HCT116 (cell line): Measurements from ENCODE around the gene NSD2. TPM values are rescaled to one million over a fixed set of nuclear protein-coding genes. Genes with fewer than 3 reads are reported as not detected.

ENCODE experiments used
- ATAC-seq: fragments of 200-7000 bp; cut with Tn5 transposase; 2 replicates; pipeline ENCODE4 v1.9.1; 2020; ENCODE audit warnings: mild to moderate bottlenecking, moderate library complexity
- BruUV-seq: library from RNA; stranded (reverse); fragments of 400-500 nt; replicated peaks from 2 replicates; lab custom pipeline; 2021; lab: Mats Ljungman, UMichigan
- CTCF ChIA-PET: fragments of 300-600 bp; sonication (Branson Sonifier 250); formaldehyde crosslinking; loops from one replicate; lab custom pipeline; 2021; ENCODE audit warnings: antibody characterized with exemption; lab: Charles Lee
- POLR2A ChIA-PET: fragments of 300-600, 350-600 bp; sonication (Branson Sonifier 250); formaldehyde crosslinking; loops from one replicate; lab custom pipeline; 2021; ENCODE audit warnings: antibody characterized with exemption; lab: Charles Lee
- RAD21 ChIA-PET, 2 experiments: fragments of 300-600 bp; sonication (Branson Sonifier 250); formaldehyde crosslinking; loops; one replicate each; lab custom pipeline; 2023; ENCODE audit warnings: low total read pairs in 2 of 2; ENCODE audit not compliant: uncharacterized antibody in 2 of 2, unreplicated experiment in 2 of 2, low non-redundant PET in 1 of 2; lab: Charles Lee
- DNase-seq: peaks from one replicate; pipeline ENCODE4 v3.0.0-alpha.2; 2010; ENCODE audit warnings: low read depth, low spot score
- H2AFZ ChIP-seq: fragments of 200-600 bp; shearing (Covaris generic), sonication (generic); 2 replicates; pipeline ENCODE4 v1.6.1; 2017; ENCODE audit warnings: low read depth, mixed run types, mixed read lengths, antibody characterized with exemption, low read length; ENCODE audit not compliant: poor library complexity, severe bottlenecking
- H3K27ac ChIP-seq: 2 replicates; pipeline ENCODE4 v1.5.1; 2012; ENCODE audit warnings: low read depth, low read length
- H3K27me3 ChIP-seq: fragments of 200-600 bp; sonication (generic); 2 replicates; pipeline ENCODE4 v1.6.1; 2016; ENCODE audit warnings: mixed run types, low read length, mixed read lengths; ENCODE audit not compliant: insufficient read depth
- H3K36me3 ChIP-seq, 2 experiments: fragments of 200-500 bp in 1 of 2; fragments of 200-600 bp in 1 of 2; sonication (Bioruptor generic) in 1 of 2; sonication (generic) in 1 of 2; 2 replicates each; pipeline versions ENCODE4 v1.5.1 to v1.6.1; 2014 to 2016; ENCODE audit warnings: low read length in 2 of 2, inconsistent platforms in 1 of 2, mixed read lengths in 1 of 2, mixed run types in 1 of 2; ENCODE audit not compliant: insufficient read depth in 2 of 2, control insufficient read depth in 1 of 2
- H3K4me1 ChIP-seq, 2 experiments: fragments of 200-600 bp in 1 of 2; sonication (generic) in 1 of 2; 2 replicates each; pipeline versions ENCODE4 v1.5.1 to v1.6.1; 2012 to 2017; ENCODE audit warnings: low read length in 2 of 2, inconsistent platforms in 1 of 2, mild to moderate bottlenecking in 1 of 2, mixed read lengths in 1 of 2, mixed run types in 1 of 2, moderate library complexity in 1 of 2; ENCODE audit not compliant: insufficient read depth in 2 of 2, control insufficient read depth in 1 of 2
- H3K4me2 ChIP-seq: fragments of 200-600 bp; sonication (generic); 2 replicates; pipeline ENCODE4 v1.6.1; 2017; ENCODE audit warnings: mixed run types, low read length, mixed read lengths
- H3K4me3 ChIP-seq, 2 experiments: fragments of 200-600 bp in 1 of 2; sonication (generic) in 1 of 2; replicated peaks in 1 of 2; 2 replicates each; pipeline ENCODE4 v1.5.1; 2011 to 2016; ENCODE audit warnings: low read length in 2 of 2, control low read depth in 1 of 2, low read depth in 1 of 2, mild to moderate bottlenecking in 1 of 2, mixed read lengths in 1 of 2, mixed run types in 1 of 2
- H3K79me2 ChIP-seq: fragments of 200-600 bp; sonication (generic); 2 replicates; pipeline ENCODE4 v1.6.1; 2017; ENCODE audit warnings: mild to moderate bottlenecking, mixed run types, low read length, moderate library complexity, mixed read lengths; ENCODE audit not compliant: insufficient read depth
- H3K9ac ChIP-seq: fragments of 200-600 bp; sonication (generic); 2 replicates; pipeline ENCODE4 v1.6.1; 2016; ENCODE audit warnings: low read length, mixed read lengths
- H3K9me2 ChIP-seq: fragments of 200-600 bp; sonication (generic), shearing (Covaris generic); 2 replicates; pipeline ENCODE4 v1.6.1; 2017; ENCODE audit warnings: mixed run types, mild to moderate bottlenecking, moderate library complexity; ENCODE audit not compliant: insufficient read depth
- H3K9me3 ChIP-seq, 2 experiments: fragments of 200-500 bp in 1 of 2; fragments of 200-600 bp in 1 of 2; sonication (Bioruptor generic) in 1 of 2; sonication (generic) in 1 of 2; 2 replicates each; pipeline ENCODE4 v1.6.1; 2014 to 2017; ENCODE audit warnings: low read length in 2 of 2, mixed read lengths in 2 of 2, inconsistent platforms in 1 of 2, low read depth in 1 of 2, mild to moderate bottlenecking in 1 of 2, mixed run types in 1 of 2, moderate library complexity in 1 of 2; ENCODE audit not compliant: control insufficient read depth in 1 of 2, insufficient read depth in 1 of 2
- H4K20me1 ChIP-seq: fragments of 200-600 bp; sonication (generic), shearing (Covaris generic); 2 replicates; pipeline ENCODE4 v1.6.1; 2017; ENCODE audit warnings: mixed run types, mild to moderate bottlenecking, moderate library complexity; ENCODE audit not compliant: insufficient read depth
- ATF3 ChIP-seq: IDR thresholded peaks from 2 replicates; pipeline ENCODE4 v1.6.1; 2012
- CBX3 ChIP-seq: IDR thresholded peaks from 2 replicates; pipeline ENCODE4 v1.6.1; 2012; ENCODE audit warnings: low read depth
- CEBPB ChIP-seq: IDR thresholded peaks from 2 replicates; pipeline ENCODE4 v1.6.1; 2012; ENCODE audit warnings: low read depth
- EZH2phosphoT487 ChIP-seq: fragments of 200-600 bp; IDR thresholded peaks from 2 replicates; pipeline ENCODE4 v1.6.1; 2018; ENCODE audit warnings: antibody characterized with exemption, borderline replicate concordance
- JUND ChIP-seq: IDR thresholded peaks from 2 replicates; pipeline ENCODE4 v1.6.1; 2012
- POLR2A ChIP-seq: IDR thresholded peaks from 2 replicates; pipeline ENCODE4 v1.7.0; 2011; ENCODE audit warnings: borderline replicate concordance; ENCODE audit not compliant: insufficient read depth, insufficient read length; ENCODE audit errors: extremely low read depth
- REST ChIP-seq: IDR thresholded peaks from 2 replicates; pipeline ENCODE4 v1.6.1; 2012; ENCODE audit warnings: low read depth
- ZFX ChIP-seq: fragments of 450-650 bp; IDR thresholded peaks from 2 replicates; pipeline ENCODE4 v1.6.1; 2017
- ZNF274 ChIP-seq: fragments of 200-500 bp; sonication (Bioruptor generic); IDR thresholded peaks from 2 replicates; pipeline ENCODE4 v1.6.1; 2014; ENCODE audit warnings: mild to moderate bottlenecking, low read depth, low read length, inconsistent platforms
- intact Hi-C: fragments of 100-400 bp; cut with micrococcal nuclease; formaldehyde crosslinking; loops from 2 replicates; pipeline ENCODE4 v1.10.0; 2022
- total RNA-seq: library from RNA; stranded (reverse); gene quantifications from one replicate; pipeline ENCODE4 v1.2.1, GENCODE V29; 2021; ENCODE audit not compliant: unreplicated experiment

NSD2 gene
- total RNA-seq, 1 experiment from 2014 or later, result 145 TPM

DNA sequence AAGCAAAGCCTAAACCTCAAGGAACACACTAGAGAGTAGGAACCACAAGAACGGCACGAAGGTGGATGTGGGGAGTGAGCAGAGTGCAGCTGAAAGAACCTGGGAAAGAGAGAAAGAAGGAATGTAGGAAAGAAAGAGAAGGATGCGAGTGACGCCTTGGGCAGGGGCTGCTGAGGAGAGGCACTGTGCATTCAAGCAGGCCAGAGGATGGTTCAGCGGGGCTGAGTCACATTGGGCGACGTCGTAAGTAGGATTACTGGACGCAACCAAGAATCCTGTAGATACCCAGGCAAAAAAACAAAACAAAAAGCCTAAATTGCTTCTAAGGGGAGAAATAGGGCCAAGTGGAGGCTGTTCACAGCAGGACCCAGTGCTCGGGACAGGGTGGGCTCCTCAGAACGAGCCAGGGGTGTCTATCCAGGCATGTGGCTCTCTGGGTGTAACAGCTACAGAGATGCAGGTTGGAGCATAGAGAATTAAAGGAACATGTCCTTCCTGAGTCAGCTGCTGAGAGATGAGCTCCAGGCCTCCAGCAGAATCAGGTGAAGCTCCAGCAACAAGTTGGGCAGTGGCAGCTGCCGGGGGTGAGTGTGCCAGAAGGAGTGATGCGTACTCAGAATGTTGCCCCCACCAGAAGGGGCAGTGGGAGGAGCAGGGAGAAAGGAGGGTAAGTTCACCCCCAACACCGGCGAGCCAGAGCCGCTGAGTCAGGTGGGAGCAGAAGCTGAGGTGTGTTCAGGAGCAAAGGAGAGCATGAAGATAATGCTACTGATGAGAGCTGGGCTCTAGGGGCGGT is 98.9 kb downstream of the NSD2 start:
- Histone ChIP-seq H3K4me2 (no peak overlapping the region), H3K9me2 (no peaks in the 10 kb centered on the region), H4K20me1 (no peaks in the 10 kb centered on the region), H3K4me1 (no peaks in the 10 kb centered on the region), H3K27me3 (no peaks in the 10 kb centered on the region), H3K9ac (no peak overlapping the region), H3K4me3 (no peak overlapping the region), H3K27ac (no peak overlapping the region), H2AFZ (no peak overlapping the region), H3K9me3 (no peaks in the 10 kb centered on the region), H3K36me3 (peaks cover 17 to 26% of the 10 kb centered on the region in 2 experiments), H3K79me2 (peaks cover 26% of the 10 kb centered on the region)
- no peak for TF ChIP-seq CEBPB
- TF ChIP-seq POLR2A, result no peak
- no peak for TF ChIP-seq REST
- TF ChIP-seq EZH2phosphoT487, result no peak
- no peak for TF ChIP-seq ATF3
- no peak for TF ChIP-seq ZNF274
- no peak for TF ChIP-seq JUND
- no peak for TF ChIP-seq ZFX
- no peak for TF ChIP-seq CBX3
- ChIA-PET RAD21 (no interaction called here), POLR2A (no interaction called here), CTCF (no interaction called here)
- intact Hi-C loops, result no loop called here
- no TSS peak for BruUV-seq
- no peak for ATAC-seq
- no peak for DNase-seq
